Panc1 (cell line): Measurements from ENCODE around the gene STXBP5L. TPM values are rescaled to one million over a fixed set of nuclear protein-coding genes. Genes with fewer than 3 reads are reported as not detected.

ENCODE experiments used
- ATAC-seq: fragments of 200-7000 bp; cut with Tn5 transposase; 2 replicates; pipeline ENCODE4 v1.9.1; 2020; ENCODE audit warnings: mild to moderate bottlenecking, moderate library complexity
- BruUV-seq: library from RNA; stranded (reverse); fragments of 400-500 nt; replicated peaks from 2 replicates; lab custom pipeline; 2021; lab: Mats Ljungman, UMichigan
- CTCF ChIA-PET: fragments of 300-600 bp; sonication (Branson Sonifier 250); formaldehyde crosslinking; loops from one replicate; lab custom pipeline; 2022; ENCODE audit warnings: antibody characterized with exemption; lab: Charles Lee
- POLR2A ChIA-PET: fragments of 300-600 bp; sonication (Branson Sonifier 250); formaldehyde crosslinking; loops from one replicate; lab custom pipeline; 2022; ENCODE audit warnings: antibody characterized with exemption; lab: Charles Lee
- DNase-seq: peaks from one replicate; pipeline ENCODE4 v3.0.0-alpha.2; 2010; ENCODE audit warnings: low read depth, low spot score
- H3K27ac ChIP-seq: 2 replicates; pipeline ENCODE4 v1.5.1; 2011; ENCODE audit warnings: mild to moderate bottlenecking, low read length, inconsistent platforms
- H3K27me3 ChIP-seq: fragments of 200-500 bp; sonication (Bioruptor generic); 2 replicates; pipeline ENCODE4 v1.6.0; 2014; ENCODE audit warnings: low read length, inconsistent platforms; ENCODE audit not compliant: control insufficient read depth, insufficient read depth
- H3K36me3 ChIP-seq: fragments of 200-500 bp; sonication (Bioruptor generic); 2 replicates; pipeline ENCODE4 v1.5.1; 2014; ENCODE audit warnings: inconsistent platforms, mild to moderate bottlenecking, low read length, moderate library complexity; ENCODE audit not compliant: control insufficient read depth, insufficient read depth
- H3K4me1 ChIP-seq: 2 replicates; pipeline ENCODE4 v1.5.1; 2011; ENCODE audit warnings: inconsistent platforms, mild to moderate bottlenecking, low read length, moderate library complexity; ENCODE audit not compliant: control insufficient read depth, insufficient read depth
- H3K4me3 ChIP-seq, 2 experiments: 2 replicates each; pipeline ENCODE4 v1.5.1; 2011 to 2012; ENCODE audit warnings: low read depth in 2 of 2, low read length in 2 of 2, mild to moderate bottlenecking in 2 of 2, inconsistent platforms in 1 of 2, moderate library complexity in 1 of 2
- H3K9me3 ChIP-seq: fragments of 200-500 bp; sonication (Bioruptor generic); 2 replicates; pipeline ENCODE4 v1.5.1; 2014; ENCODE audit warnings: low read depth, mild to moderate bottlenecking, inconsistent platforms, low read length, moderate library complexity; ENCODE audit not compliant: control insufficient read depth, insufficient read depth
- CTCF ChIP-seq: fragments of 450-650 bp; IDR thresholded peaks from 2 replicates; pipeline ENCODE4 v1.5.1; 2017; ENCODE audit warnings: mild to moderate bottlenecking
- POLR2AphosphoS5 ChIP-seq: IDR thresholded peaks from 2 replicates; pipeline ENCODE4 v1.6.1; 2012; ENCODE audit warnings: mild to moderate bottlenecking, low read depth, low read length, moderate library complexity
- SIN3A ChIP-seq: IDR thresholded peaks from 2 replicates; pipeline ENCODE4 v1.6.1; 2012; ENCODE audit warnings: low read depth, mild to moderate bottlenecking, low read length, moderate library complexity, borderline replicate concordance; ENCODE audit not compliant: insufficient read depth
- TCF7L2 ChIP-seq: IDR thresholded peaks from 2 replicates; pipeline ENCODE4 v1.6.1; 2011; ENCODE audit warnings: mild to moderate bottlenecking, low read depth, low read length, inconsistent platforms
- in situ Hi-C: cut with HindIII; loops from 2 replicates; pipeline ENCODE4 v1.10.0; 2016; ENCODE audit warnings: low sequenced_read_pairs, low pct_unique_long_range_greater_than_20kb
- intact Hi-C: fragments of 100-400 bp; cut with micrococcal nuclease; formaldehyde crosslinking; loops from one replicate; pipeline ENCODE4 v1.10.0; 2022; ENCODE audit not compliant: unreplicated experiment
- total RNA-seq: library from RNA; stranded (reverse); gene quantifications from one replicate; pipeline ENCODE4 v1.2.1, GENCODE V29; 2021; ENCODE audit not compliant: unreplicated experiment
- TF ChIP-seq, protein P1 (sequence below), 2 experiments: IDR thresholded peaks; 2 replicates each; pipeline ENCODE4 v1.6.1; 2011 to 2012; ENCODE audit warnings: low read depth in 2 of 2, control low read depth in 1 of 2, low read length in 1 of 2, mild to moderate bottlenecking in 1 of 2, moderate library complexity in 1 of 2; ENCODE audit not compliant: insufficient read depth in 1 of 2

The STXBP5L gene
- total RNA-seq, 1 experiment from 2014 or later: 0.05 TPM

DNA sequence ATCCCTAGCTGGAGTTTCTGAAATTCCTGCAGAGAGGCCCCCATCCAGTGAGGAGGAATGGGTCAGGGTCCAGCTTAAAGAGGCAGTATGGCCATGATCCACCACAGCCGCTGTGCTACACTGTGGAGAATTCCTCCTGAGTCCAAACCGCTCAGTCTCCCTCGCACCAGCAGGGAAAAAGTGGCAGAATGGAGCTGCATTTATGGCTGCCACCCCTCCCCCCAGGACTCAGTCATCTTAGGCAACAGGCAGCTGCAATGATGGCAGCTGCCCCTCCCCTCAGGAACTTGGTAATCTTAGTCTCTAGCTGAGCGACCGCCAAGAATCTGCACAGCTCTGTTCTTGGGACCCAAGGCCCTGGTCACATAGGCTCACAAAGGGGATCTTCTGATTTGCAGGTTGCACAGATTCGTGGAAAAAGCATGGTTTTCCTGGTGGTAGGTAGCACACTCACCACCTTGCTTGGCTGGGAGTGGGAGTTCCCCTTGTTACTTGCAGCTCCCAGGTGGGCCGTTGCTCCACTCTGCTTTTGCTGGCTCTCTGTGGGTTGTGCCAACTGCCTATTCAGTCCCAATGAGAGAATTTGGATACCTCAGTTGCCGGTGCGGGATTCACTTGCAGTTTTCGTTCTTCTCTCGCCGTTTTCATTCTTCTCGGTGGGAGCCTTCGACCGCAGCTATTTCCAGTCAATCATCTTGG lies 204.1 kb downstream of the STXBP5L start:
- intact Hi-C loops (no loop called here), in situ Hi-C loops (no loop called here)
- Histone ChIP-seq H3K36me3 (no peaks in the 10 kb centered on the region), H3K27ac (no peak overlapping the region), H3K4me3 (no peak overlapping the region), H3K27me3 (no peaks in the 10 kb centered on the region), H3K4me1 (no peaks in the 10 kb centered on the region), H3K9me3 (no peaks in the 10 kb centered on the region)
- ChIA-PET POLR2A (no interaction called here), CTCF (no interaction called here)
- TF ChIP-seq TCF7L2 (no peak), POLR2AphosphoS5 (no peak), CTCF (no peak), SIN3A (no peak)
- TF ChIP-seq, protein P1, sequence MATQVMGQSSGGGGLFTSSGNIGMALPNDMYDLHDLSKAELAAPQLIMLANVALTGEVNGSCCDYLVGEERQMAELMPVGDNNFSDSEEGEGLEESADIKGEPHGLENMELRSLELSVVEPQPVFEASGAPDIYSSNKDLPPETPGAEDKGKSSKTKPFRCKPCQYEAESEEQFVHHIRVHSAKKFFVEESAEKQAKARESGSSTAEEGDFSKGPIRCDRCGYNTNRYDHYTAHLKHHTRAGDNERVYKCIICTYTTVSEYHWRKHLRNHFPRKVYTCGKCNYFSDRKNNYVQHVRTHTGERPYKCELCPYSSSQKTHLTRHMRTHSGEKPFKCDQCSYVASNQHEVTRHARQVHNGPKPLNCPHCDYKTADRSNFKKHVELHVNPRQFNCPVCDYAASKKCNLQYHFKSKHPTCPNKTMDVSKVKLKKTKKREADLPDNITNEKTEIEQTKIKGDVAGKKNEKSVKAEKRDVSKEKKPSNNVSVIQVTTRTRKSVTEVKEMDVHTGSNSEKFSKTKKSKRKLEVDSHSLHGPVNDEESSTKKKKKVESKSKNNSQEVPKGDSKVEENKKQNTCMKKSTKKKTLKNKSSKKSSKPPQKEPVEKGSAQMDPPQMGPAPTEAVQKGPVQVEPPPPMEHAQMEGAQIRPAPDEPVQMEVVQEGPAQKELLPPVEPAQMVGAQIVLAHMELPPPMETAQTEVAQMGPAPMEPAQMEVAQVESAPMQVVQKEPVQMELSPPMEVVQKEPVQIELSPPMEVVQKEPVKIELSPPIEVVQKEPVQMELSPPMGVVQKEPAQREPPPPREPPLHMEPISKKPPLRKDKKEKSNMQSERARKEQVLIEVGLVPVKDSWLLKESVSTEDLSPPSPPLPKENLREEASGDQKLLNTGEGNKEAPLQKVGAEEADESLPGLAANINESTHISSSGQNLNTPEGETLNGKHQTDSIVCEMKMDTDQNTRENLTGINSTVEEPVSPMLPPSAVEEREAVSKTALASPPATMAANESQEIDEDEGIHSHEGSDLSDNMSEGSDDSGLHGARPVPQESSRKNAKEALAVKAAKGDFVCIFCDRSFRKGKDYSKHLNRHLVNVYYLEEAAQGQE (IDR thresholded peaks at IDR 0.05; ENCODE audit: insufficient read depth in 1 of 2, low read depth in 2 of 2, low read length in 1 of 2): no peak
- no TSS peak for BruUV-seq
- ATAC-seq (no peak), DNase-seq (no peak)

DNA sequence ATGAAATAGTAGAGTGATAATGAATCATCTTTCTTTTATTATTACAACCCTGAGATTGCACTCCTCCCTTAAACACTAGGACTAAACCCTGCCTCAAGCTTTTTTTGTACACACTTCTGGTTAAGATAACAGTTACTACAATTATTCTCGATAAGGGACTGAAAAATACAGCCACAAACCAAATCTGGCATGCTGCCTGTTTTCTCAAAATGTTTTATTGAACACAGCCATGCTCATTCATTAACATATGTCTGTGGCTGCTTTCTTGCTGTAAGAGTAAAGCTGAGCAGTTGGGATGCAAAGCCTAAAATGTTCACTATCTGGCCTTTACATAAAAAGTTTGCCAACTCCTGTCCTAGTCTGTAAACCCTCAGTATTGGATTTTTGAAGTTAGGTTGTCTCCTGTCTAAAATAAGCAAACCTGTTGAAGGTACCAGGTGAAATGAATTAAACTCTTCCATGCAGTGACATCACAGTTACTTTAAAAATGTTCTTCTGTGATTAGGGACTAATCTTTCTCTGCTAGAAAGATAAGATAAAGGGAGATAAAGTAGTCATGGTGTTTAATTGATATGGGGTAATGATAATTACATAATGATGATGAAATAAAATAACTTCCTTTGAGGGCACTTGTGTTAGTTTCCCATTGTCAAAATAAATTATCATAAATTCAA lies 218.2 kb downstream of the STXBP5L start:
- intact Hi-C loops (no loop called here), in situ Hi-C loops (no loop called here)
- Histone ChIP-seq H3K27ac (no peak overlapping the region), H3K9me3 (no peaks in the 10 kb centered on the region), H3K4me1 (no peaks in the 10 kb centered on the region), H3K36me3 (no peaks in the 10 kb centered on the region), H3K27me3 (no peaks in the 10 kb centered on the region), H3K4me3 (no peak overlapping the region)
- ChIA-PET POLR2A (no interaction called here), CTCF (no interaction called here)
- no TSS peak for BruUV-seq
- no peak for DNase-seq
- no peak for ATAC-seq
- TF ChIP-seq SIN3A (no peak), CTCF (no peak), TCF7L2 (no peak), POLR2AphosphoS5 (no peak)
- TF ChIP-seq, protein P1 (IDR thresholded peaks at IDR 0.05; ENCODE audit: insufficient read depth in 1 of 2, low read depth in 2 of 2, low read length in 1 of 2): no peak
